HEK293T (cell line): ENCODE data around the gene PER3.

ENCODE experiments used
- ARNT ChIP-seq: fragments of 450-650 bp; IDR thresholded peaks from 2 replicates; pipeline ENCODE4 v1.6.1; 2017; ENCODE audit warnings: mild to moderate bottlenecking
- BHLHE40 ChIP-seq: fragments of 450-650 bp; IDR thresholded peaks from 2 replicates; pipeline ENCODE4 v1.6.1; 2016; ENCODE audit warnings: mild to moderate bottlenecking, moderate library complexity, borderline replicate concordance
- CTBP1 ChIP-seq: fragments of 450-650 bp; IDR thresholded peaks from 2 replicates; pipeline ENCODE4 v1.6.1; 2016; ENCODE audit warnings: borderline replicate concordance
- FOXA1 ChIP-seq: fragments of 450-650 bp; IDR thresholded peaks from 2 replicates; pipeline ENCODE4 v1.6.1; 2016; ENCODE audit warnings: mild to moderate bottlenecking
- HDGF ChIP-seq: fragments of 450-650 bp; IDR thresholded peaks from 2 replicates; pipeline ENCODE4 v1.6.1; 2017; ENCODE audit warnings: antibody characterized with exemption, borderline replicate concordance
- L3MBTL2 ChIP-seq: fragments of 450-650 bp; conservative IDR thresholded peaks from 2 replicates; pipeline ENCODE4 v1.6.1; 2016; ENCODE audit warnings: mild to moderate bottlenecking
- LEF1 ChIP-seq: fragments of 450-650 bp; IDR thresholded peaks from 2 replicates; pipeline ENCODE4 v1.6.1; 2017; ENCODE audit warnings: mild to moderate bottlenecking, borderline replicate concordance
- SP1 ChIP-seq: fragments of 450-650 bp; IDR thresholded peaks from 2 replicates; pipeline ENCODE4 v1.6.1; 2017
- SUZ12 ChIP-seq: fragments of 450-650 bp; IDR thresholded peaks from 2 replicates; pipeline ENCODE4 v1.6.1; 2016; ENCODE audit warnings: mild to moderate bottlenecking
- TARDBP ChIP-seq: fragments of 450-650 bp; IDR thresholded peaks from 2 replicates; pipeline ENCODE4 v1.6.1; 2016

- TF ChIP-seq TARDBP (no peak), CTBP1 (no peak), L3MBTL2 (no peak), SP1 (no peak), HDGF (no peak), LEF1 (no peak), FOXA1 (no peak), BHLHE40 (no peak), SUZ12 (no peak), ARNT (no peak)
Measured at GRCh38 chr1:7738044-7738443, 46.0 kb upstream of the PER3 start.
